ENCODE measurements around the gene NTM.

NTM gene

DNA sequence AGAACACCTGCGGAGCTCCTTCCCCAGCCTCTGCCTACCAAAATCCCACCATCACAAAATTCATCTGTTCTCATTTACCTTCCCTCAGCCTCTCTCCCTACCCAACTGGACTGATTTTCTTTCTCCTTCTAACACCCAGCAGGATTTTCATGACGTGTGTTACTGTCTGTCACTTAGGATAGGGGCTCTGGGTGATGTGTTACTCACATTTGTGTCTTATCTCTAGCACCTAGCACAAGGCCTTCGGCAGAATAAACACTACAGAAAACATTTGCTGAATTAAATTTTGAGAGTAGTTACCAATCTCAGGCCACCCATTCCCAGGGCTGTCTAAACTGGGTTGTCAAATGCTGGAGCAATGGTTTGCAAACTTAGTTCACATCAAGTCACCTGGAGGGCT lies 88.0 kb downstream of the NTM start:
- in situ Hi-C loops (cut with MboI; ENCODE audit: low sequenced_read_pairs): no loop called here

DNA sequence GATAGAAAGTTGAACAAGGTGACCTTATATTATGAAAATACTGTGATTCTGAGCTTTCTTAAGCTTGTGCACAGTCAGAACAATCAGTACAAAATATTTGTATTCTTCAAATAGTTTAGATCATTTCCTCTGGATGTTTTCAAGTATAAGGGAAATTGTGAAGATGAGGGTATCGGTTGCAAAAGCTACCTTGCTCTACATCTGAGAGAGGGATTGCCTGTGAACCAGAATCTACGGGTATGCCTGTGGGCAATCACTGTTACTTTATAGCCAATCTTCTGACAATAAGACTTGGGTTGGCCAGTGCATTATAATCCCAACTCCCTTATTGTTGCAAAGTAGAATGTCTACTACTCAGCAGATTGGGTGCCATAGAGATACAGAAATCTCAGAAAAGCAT lies 90.5 kb downstream of the NTM start:
- in situ Hi-C loops (cut with MboI; ENCODE audit: low sequenced_read_pairs): no loop called here

DNA sequence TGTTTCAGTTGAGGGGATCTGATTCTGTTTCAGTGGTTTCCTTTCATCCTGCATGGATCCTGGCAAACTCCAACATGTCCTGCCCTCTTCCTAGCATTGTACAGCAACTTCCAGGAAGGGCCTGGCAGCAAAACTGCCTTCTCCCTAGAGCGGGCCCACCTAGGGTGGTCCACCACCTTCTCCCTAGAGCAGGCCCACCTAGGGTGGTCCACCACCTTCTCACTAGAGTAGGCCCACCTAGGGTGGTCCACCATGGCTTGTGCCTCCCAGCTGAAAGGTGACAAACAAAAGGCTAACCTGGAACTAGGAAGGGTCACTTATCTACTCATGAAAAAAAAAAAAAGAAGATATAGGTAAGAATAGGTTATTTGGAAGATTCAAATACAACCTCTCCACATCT lies 92.2 kb downstream of the NTM start:
- in situ Hi-C loops (cut with MboI; ENCODE audit: low sequenced_read_pairs): no loop called here

DNA sequence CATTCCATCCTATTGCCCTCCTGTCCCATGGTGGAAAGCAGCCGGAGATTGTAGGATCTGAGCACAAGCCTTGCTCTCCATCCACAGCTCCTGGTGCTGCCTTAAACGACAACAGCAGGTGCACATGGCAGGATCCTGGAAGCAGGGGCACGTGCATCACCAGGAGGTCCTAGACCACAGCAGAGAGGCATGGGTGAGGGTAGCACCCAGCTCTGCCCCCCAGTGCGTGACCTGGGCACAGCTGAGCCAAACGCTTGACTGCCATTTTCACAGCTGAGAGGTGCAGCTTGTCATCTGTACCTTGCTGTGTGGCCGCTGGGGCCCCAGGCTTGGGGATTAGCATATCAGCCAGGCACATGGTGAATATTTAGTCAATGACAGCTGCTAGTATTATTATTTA lies 92.7 kb downstream of the NTM start:
- in situ Hi-C loops (cut with MboI; ENCODE audit: low sequenced_read_pairs): no loop called here

DNA sequence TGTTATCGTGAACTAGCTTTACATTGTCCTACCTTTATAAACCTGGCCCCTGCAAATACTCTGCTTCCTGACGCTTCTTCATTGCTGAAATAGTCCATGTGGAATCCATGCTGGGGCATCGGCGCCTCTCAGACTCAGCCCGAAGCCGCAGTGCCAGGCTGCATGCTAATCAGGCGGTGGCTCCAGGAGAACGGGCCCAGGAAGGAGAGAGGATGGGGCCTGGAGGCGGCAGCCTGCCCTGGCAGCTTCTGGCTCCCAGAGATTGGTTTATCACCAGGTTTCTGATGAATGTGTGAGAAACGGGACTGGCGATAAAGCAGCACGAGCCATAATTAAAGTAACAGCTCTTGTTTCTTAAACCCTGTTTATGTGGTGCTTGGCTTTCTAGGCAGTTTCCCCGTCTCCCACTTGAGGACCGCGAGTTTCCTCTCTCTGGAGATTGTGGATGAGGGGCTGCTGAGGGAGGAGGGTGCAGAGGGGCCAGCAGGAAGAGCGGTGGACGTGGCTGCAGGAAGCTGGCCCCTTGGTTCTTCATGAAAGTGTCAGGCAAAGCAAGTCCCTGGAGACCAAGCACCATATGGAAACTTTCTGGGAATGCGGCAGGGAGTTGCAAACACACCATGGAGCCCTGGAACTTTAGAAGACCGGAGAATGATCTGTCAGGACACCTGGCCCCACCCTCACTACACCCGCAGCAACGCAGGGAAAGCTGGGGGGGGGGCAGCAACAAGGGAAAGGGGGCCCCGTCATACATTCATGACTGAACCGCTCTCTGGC lies 93.4 kb downstream of the NTM start:
- in situ Hi-C loops (cut with MboI; ENCODE audit: low sequenced_read_pairs): no loop called here

DNA sequence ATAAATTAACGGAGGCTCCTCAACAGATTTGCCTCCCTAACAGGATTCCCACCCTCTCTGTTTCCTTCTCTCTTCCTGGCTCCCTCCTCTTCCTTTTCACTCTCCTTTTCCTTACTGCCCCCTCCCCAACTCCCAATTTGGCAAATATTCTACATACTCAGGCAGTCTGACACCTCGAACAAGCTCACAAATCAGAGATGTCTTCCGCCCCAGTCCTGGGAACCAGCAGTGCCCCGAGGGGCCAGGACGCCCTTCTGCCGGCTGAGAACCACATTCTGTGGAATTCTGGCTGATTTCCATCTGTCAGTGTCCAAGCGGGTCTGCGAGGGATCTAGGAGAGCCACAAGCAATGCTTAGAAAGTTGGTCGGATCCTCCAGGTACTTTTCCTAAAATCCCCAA lies 94.0 kb downstream of the NTM start:
- in situ Hi-C loops (cut with MboI; ENCODE audit: low sequenced_read_pairs): no loop called here

DNA sequence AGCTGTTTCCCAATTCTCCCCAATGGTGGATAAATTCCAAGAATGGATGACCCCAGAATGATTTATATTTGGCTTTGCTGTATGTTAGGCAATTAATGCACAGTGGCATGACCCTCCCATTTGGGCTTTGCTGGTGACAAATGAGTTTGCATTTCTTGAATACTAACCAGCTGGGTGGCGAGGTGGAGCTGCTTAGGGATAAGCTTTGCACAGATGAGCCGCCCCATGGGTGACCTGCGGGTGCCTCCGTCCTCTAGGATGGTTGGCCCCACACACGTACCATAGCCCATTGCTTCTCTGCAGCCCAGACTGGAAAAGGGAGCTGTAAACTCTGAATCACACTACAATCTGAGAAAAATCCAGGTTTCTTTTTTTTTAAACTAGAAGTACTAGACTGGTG lies 94.6 kb downstream of the NTM start:
- in situ Hi-C loops (cut with MboI; ENCODE audit: low sequenced_read_pairs): no loop called here

DNA sequence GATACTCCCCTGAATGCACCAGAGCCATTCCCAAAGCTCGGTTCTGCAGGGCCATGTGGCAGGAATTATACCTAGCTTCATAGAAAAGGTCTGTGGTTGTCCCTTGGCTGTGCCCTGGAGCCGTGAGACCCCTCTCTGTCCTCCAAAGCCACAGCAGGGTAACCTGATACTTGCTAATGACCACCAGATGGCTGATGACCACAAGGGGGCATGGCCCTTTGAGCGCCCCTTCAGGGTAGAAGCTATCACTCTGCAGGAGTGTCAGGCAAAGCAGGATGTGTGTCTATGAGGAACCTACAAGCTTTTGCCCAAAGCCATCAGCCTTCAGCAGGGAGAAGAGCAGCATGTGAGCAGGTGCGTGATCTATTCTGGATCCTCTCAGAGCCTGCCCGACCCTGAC lies 95.3 kb downstream of the NTM start:
- in situ Hi-C loops (cut with MboI; ENCODE audit: low sequenced_read_pairs): no loop called here

DNA sequence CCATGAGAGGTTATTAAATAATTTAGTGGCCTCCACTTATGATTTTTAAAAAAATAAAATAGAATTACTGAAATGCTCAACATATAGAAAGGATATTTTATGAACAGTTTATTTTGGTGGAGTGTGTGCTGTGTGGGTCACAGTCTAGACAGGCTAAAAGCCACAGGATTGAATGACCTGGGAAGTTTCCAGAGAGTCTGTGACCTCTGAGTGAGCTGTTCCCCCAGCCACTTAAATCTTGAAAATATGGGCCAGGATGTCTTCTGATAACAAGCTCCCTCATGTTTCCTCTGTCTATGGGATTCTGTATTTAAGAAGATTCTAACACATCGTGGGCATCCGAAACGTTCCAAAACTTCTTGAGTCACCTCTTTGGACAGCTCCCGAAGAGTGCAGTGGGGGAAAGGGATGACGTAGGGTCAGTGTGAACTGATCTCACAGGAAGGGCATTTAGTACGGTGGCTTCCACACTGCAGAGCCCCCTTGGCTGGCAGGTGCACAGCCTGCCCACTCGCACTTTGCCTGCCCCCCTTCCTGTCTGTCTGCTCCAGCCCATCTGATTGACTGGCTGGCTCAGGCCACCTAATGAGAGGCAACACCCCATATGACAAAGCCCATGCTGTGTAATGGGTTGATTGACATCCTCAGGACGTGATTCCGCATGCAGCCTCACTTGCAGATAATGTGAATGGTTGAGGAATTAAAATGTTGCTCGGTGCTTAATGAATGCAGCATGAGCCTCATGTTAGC lies 97.4 kb downstream of the NTM start:
- in situ Hi-C loops (cut with MboI; ENCODE audit: low sequenced_read_pairs): no loop called here

DNA sequence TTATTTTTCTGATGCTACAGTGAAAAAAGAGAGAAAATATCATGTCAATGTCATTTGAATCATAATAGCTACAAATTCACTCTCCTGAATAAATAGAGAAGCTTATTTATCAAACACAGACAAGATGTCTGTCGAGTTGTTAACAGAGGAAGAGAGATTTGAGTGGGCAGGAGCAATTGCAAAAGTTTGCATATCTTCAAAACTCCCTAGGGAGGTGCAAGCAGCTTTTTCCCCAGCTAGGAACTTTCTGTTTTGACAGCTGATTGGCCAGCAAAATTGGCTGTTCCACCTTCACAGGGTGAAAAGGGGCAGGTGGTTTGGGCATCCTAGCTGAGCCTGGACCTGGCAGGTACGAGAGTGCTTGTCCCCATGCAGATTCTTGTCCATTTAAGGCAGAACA lies 98.2 kb downstream of the NTM start:
- in situ Hi-C loops (cut with MboI; ENCODE audit: low sequenced_read_pairs): no loop called here

DNA sequence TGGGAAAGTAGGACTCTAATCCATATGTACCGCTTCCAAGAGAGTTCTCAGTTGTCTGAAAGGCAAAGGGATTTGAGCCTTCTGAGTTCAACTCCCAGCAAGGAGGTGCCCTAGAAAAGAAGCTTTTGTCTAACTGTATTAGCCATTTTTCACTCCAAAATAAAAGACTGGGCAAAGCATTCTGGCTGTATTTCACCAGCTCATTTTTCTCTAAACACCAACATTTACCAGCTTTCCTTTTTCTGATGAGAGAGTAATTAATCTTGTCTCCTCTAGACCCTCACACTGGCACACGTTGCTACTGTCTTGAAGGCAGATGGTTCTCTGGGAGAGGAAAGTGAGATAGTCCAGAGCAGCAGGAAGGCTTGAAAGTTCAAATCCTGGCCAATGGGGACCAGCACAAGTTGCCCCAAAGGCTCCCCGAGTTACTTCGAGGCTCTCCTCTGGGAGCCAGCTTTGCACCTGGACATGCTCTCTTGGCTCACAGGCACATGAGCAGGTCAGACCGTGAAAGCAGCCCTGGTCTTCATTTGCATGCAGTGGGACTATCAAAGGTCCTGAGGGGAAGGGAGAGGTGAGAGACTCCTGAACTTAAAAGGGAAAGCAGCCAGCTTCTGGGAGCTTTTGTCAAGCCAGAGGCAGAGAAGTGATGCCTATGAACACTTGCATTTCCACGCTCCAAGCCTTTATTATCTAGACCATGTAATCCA lies 100.0 kb downstream of the NTM start:
- in situ Hi-C loops (cut with MboI; ENCODE audit: low sequenced_read_pairs): no loop called here

DNA sequence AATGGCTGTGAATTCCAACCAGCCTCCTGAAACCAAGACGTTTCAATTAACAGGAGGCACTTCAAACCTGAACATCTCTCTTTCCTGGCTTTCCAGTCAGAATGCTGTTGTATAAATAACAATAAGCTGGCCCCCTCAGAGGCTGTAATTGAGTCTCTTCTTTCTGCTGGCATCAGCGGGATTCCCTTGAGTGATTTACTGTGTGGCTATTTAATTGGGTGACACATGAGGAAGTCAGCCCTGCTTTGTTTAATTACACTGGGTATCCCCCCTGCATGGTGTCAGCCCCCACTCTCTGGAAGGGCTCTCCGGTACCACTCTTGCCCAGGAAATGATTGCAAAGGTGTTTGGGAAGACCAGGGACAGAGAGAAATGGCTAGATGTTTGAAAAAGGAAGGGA lies 101.6 kb downstream of the NTM start:
- in situ Hi-C loops (cut with MboI; ENCODE audit: low sequenced_read_pairs): no loop called here

DNA sequence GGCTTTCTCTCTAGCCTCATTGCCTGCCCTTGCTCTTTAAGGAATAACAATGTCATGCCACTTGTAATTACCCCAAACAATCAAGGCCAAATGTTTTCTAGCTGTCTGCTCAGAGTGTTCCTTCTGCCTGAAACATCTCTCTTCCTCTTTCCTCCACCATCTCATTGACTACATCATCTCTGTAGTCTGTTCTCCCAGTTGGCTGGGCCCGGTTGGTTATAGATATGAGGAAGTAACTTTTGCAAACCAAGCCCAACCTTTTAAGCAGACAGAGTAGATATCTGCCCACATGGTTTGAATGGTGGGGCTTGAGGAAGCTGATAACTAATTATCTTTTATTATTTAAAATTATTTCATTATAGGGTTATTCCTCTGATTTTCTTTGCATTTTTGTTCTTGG lies 104.5 kb downstream of the NTM start:
- in situ Hi-C loops (cut with MboI; ENCODE audit: low sequenced_read_pairs): no loop called here

DNA sequence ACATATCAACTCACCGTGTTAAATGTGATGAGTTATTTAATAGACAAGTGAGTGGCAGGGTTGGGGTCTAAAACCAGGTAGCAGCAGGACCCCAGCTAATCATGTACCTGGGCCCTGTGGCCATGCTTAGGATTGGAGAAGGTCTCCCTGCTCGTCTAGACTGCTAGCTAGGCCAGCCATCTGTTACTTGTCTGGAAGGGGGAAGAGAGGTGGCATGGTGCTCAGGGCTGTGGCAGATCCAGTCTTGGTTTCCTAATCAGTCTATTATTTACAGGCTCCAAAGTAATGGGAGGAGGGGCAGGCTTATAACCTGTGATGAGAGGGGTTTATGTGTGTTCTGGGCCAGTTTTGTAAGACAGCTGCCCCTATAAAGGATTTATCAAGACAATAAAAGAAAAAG lies 105.9 kb downstream of the NTM start:
- in situ Hi-C loops (cut with MboI; ENCODE audit: low sequenced_read_pairs): no loop called here

DNA sequence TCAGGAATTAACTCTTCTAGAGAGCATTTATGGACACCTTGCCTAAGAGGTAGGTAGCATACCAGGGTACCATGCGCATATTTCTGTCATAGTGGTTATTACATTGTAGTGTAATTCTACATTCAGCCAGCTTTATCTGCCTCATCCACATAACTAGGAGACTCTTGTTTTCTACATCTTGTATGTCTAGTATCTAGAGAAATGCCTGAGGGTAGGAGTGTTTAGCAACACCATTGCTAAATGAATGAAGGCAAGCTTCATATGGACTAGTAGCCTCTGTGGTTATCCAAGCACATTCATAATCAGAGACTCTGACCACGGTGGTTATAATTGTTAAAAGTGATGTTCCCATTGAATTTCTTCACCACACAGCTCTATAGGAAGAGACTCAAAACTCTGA lies 107.9 kb downstream of the NTM start:
- in situ Hi-C loops (cut with MboI; ENCODE audit: low sequenced_read_pairs): no loop called here

DNA sequence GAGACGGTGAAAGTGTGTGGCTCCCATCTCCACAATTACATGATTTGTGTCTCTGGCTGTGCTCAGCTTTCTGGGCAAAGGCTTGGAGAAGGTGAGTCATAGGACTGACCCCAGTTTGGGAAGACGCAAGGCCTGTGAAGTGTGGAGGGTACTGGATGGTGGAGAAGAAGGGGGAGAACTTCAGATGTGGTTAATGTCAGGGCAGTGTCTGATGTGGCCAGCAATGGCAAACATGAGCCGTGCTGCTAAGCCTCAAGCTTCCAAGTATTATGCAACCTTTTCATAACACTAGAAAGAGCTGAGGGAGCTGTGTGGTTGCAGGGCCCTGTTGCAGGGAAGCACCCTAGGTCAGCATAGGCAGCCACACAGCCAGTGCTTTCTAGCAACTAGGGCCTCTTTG lies 110.9 kb downstream of the NTM start:
- in situ Hi-C loops (cut with MboI; ENCODE audit: low sequenced_read_pairs): no loop called here

DNA sequence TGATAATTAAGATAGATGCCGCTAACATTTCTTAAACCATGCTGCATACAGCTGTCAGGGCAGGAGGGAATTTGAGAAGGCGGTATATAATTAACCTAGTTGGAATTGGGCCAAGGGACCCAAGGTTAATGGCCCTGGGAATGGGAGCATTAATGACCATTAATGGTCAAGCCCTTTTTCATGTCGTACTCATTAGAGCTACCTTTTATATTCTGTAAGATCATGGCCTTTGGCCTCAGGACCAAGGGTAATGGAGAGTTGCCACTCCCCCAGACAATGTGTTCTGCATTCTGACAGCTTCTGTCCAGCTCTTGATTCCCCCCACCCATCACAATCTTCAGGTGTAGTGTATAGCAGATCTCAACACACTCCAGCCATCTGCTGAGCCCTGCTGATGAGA lies 111.6 kb downstream of the NTM start:
- in situ Hi-C loops (cut with MboI; ENCODE audit: low sequenced_read_pairs): no loop called here

DNA sequence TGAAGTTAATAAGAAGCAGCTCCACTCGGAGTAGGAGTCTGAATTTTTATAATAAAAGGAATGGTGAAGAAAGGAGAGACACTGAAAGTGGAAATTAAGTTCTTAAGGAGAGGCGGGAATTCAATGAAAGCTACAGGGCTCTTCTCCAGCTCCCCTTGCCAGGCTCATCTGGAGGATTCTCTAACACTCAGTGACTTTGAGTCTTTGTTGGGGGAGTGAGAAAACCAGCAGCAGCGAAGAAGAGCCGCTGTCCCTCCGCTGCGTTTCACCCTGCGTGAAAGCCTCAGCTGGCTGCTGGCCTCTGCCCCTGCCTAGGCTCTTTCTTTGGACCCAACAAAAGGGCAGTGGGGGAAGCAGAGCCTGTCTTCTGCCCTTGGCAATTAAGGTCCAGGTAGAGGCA lies 113.0 kb downstream of the NTM start:
- in situ Hi-C loops (cut with MboI; ENCODE audit: low sequenced_read_pairs): no loop called here

DNA sequence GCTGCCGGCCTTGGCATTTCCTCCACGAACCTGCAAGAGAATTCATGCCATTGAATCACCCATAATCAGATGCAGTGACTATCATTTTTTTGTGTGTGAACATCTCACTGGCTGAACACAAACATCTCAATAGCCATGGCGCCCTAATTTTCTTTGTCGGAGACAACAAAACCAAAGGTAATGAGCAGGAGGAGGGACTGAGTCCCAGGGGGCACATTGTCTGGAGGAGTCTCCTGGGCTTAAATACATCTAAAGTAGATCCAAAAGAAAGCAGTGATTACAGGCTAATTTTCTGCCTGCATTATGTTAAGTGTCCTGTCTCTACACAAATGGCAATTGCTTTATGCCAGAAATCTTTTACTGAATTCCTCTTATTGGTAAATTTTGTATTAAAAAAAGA lies 113.5 kb downstream of the NTM start:
- in situ Hi-C loops (cut with MboI; ENCODE audit: low sequenced_read_pairs): no loop called here

DNA sequence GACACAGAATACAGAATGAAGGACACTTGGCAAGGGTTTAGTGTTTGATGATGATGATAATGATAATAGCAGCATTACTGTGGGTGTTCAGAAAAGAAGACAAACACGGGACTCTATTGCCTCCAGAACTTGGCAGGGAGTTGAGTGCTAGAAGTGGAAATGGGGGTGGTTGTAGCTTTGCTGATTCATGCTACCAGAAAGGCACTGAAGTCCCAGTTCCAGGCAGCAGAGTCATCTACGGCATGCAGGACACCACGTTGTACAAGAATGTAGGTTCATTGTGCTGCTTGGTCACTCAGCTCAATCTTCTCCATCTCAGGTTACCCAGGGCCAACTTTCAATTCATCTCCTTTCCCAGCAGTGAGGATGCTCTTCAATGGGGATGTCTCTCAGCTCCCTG lies 115.7 kb downstream of the NTM start:
- in situ Hi-C loops (cut with MboI; ENCODE audit: low sequenced_read_pairs): no loop called here

DNA sequence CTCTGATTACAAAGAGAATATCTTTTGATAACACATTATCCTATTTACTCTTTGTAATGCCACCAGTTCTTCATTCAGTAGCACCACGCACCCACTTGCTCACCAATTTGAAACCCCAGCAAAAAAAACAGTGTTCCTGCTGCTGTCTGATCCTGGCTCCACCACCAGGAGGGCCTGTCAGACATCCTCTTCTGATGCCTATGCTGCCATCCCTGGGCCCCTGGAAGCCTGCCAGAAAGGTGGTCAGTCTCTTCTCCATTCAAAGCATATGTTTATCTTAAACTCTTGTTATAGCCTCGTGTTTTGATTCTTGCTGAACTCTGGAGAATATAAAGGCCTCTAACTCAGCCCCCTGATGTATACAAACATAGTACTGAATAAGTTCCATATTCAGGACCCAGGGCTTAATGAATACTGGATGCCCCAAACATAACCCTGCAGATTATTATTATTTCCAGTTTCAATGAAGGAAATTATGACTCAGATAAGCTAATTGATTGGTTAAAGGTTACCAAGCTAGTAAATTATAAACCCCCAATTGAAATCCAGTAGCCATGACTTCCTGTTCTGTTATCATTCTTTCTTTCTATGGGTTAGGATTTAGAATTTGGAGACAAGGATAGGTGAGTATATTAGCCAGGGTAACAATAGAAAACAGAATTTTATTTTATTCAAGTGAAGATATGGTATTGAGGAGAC lies 116.7 kb downstream of the NTM start:
- in situ Hi-C loops (cut with MboI; ENCODE audit: low sequenced_read_pairs): no loop called here

All from HL-60/S4 (cell line).